NB4 (cell line): ENCODE data around the gene S100A13.

ENCODE experiments used
- DNase-seq: peaks from one replicate; pipeline ENCODE4 v3.0.0; 2010; ENCODE audit warnings: low read depth
- H3K4me3 ChIP-seq: one replicate; pipeline ENCODE4 v1.5.1; 2011; ENCODE audit warnings: mild to moderate bottlenecking, low read depth, low read length, moderate library complexity
- CTCF ChIP-seq: IDR thresholded peaks from one replicate; pipeline ENCODE4 v1.5.1; 2012; ENCODE audit warnings: low read depth, low read length
- MAX ChIP-seq: IDR thresholded peaks from 2 replicates; pipeline ENCODE4 v1.6.1; 2011; ENCODE audit warnings: low read depth, low read length
- MYC ChIP-seq: IDR thresholded peaks from 2 replicates; pipeline ENCODE4 v1.6.1; 2011; ENCODE audit warnings: low read depth, low read length
- POLR2A ChIP-seq: IDR thresholded peaks from 2 replicates; pipeline ENCODE4 v1.6.1; 2011; ENCODE audit warnings: mild to moderate bottlenecking; ENCODE audit not compliant: insufficient read length; ENCODE audit errors: extremely low read depth

The S100A13 gene

DNA sequence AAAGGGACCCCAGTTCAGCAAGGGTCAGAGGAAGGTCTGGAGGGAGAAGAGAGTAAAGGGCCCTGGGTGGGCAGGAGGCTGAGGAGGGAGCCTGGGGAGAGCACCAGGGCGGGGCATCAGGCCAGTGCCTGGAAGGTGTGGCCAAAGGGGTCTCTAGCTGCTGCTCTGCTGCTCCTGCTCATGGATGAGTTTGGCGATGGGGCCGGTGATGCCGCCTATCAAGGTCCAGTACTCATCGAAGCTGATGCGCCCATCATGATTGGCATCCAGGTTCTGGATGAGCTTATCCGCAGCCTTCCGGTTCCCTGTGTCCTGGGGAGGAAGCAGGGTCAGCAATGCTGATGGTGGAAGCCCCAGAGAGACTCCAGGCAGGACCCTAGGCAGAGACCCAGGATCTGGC, 19.9 kb downstream of the S100A13 start:
- no peak overlapping the region for H3K4me3 ChIP-seq
- no peak for DNase-seq
- TF ChIP-seq CTCF (no peak), MAX (no peak), POLR2A (no peak), MYC (no peak)

- TF ChIP-seq CTCF: no peak
- TF ChIP-seq MYC: no peak
- no peak overlapping the region for H3K4me3 ChIP-seq
- DNase-seq: no peak
Observed at GRCh38 chr1:153606194-153606593, 21.1 kb downstream of the S100A13 start.

GRCh38 chr1:153602749-153603148, 24.6 kb downstream of the S100A13 start:
- TF ChIP-seq POLR2A: no peak
- no peak for TF ChIP-seq MAX
- no peak for TF ChIP-seq CTCF
- TF ChIP-seq MYC: no peak
- H3K4me3 ChIP-seq: no peak overlapping the region
- no peak for DNase-seq

GRCh38 chr1:153599847-153600246, 27.5 kb downstream of the S100A13 start:
- no peak for DNase-seq
- no peak overlapping the region for H3K4me3 ChIP-seq
- no peak for TF ChIP-seq CTCF
- TF ChIP-seq MYC: no peak
- no peak for TF ChIP-seq POLR2A
- TF ChIP-seq MAX: no peak

GRCh38 chr1:153598309-153599172, 28.8 kb downstream of the S100A13 start:
- peak; percentile 97 for DNase-seq
- no peak for TF ChIP-seq POLR2A
- TF ChIP-seq MAX: 0 out of 2 replicates have a peak, but pooled peaks have one; percentile 3
- no peak overlapping the region for H3K4me3 ChIP-seq

DNA sequence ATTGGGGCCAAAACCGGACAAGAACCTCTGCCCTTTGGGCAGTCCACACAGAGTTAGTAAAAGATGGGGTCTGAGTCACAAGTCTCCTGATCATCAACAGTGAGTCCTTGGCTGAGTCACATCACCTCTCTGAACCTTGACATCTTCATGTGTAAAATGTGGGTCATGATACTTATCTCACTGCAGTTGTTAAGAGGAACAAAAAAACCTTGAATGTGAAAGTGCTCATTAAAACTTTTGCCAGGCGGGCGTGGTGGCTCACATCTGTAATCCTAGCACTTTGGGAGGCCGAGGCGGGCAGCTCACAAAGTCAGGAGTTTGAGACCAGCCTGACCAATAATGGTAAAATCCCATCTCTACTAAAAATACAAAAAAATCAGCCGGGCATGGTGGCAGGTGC, 30.1 kb downstream of the S100A13 start:
- DNase-seq: peak; percentile 45
- H3K4me3 ChIP-seq: no peak overlapping the region
- TF ChIP-seq MYC: no peak
- no peak for TF ChIP-seq MAX
- no peak for TF ChIP-seq POLR2A
- no peak for TF ChIP-seq CTCF
